SK-N-SH treated with all-trans-retinoic acid at 6 μM for 48 hours (cell line): Measurements from ENCODE around the gene CCND1.

ENCODE experiments used
- ATAC-seq: fragments of 200-7000 bp; cut with Tn5 transposase; 3 replicates; pipeline ENCODE4 v1.9.1; 2020; ENCODE audit warnings: mild to moderate bottlenecking, moderate library complexity
- ARNTL ChIP-seq: fragments of 450-650 bp; formaldehyde crosslinking; IDR thresholded peaks from 2 replicates; pipeline ENCODE4 v1.5.0; 2020; ENCODE audit warnings: low read depth, mild to moderate bottlenecking, moderate library complexity, borderline replicate concordance
- BACH2 ChIP-seq: fragments of 250-450 bp; sonication (Bioruptor Pico); IDR thresholded peaks from 2 replicates; pipeline ENCODE4 v1.9.0; 2021; ENCODE audit warnings: mild to moderate bottlenecking, borderline replicate concordance
- CREB5 ChIP-seq: fragments of 250-450 bp; sonication (Bioruptor Pico); IDR thresholded peaks from 2 replicates; pipeline ENCODE4 v1.5.1; 2020; ENCODE audit warnings: low read depth, mild to moderate bottlenecking, moderate library complexity
- CSDC2 ChIP-seq: fragments of 250-450 bp; sonication (Bioruptor Pico); IDR thresholded peaks from 2 replicates; pipeline ENCODE4 v1.5.0; 2020; ENCODE audit warnings: mild to moderate bottlenecking, moderate library complexity
- CSRNP3 ChIP-seq: fragments of 250-450 bp; sonication (Bioruptor Pico); IDR thresholded peaks from 2 replicates; pipeline ENCODE4 v1.5.1; 2021; ENCODE audit warnings: mild to moderate bottlenecking, moderate library complexity
- ESRRG ChIP-seq: fragments of 250-450 bp; sonication (Bioruptor Pico); IDR thresholded peaks from 2 replicates; pipeline ENCODE4 v1.6.1; 2021; ENCODE audit warnings: mild to moderate bottlenecking
- GLIS3 ChIP-seq: fragments of 250-450 bp; sonication (Bioruptor Pico); IDR thresholded peaks from 2 replicates; pipeline ENCODE4 v1.5.0; 2020; ENCODE audit warnings: mild to moderate bottlenecking, moderate library complexity
- OSR1 ChIP-seq: fragments of 250-450 bp; sonication (Bioruptor Pico); IDR thresholded peaks from 2 replicates; pipeline ENCODE4 v1.8.0; 2022; ENCODE audit warnings: moderate library complexity, mild to moderate bottlenecking, inconsistent platforms
- POU6F1 ChIP-seq: fragments of 250-450 bp; sonication (Bioruptor Pico); IDR thresholded peaks from 2 replicates; pipeline ENCODE4 v1.8.0; 2021; ENCODE audit warnings: low read depth, mild to moderate bottlenecking, moderate library complexity, borderline replicate concordance
- SNAI2 ChIP-seq: fragments of 250-450 bp; sonication (Bioruptor Pico); IDR thresholded peaks from 2 replicates; pipeline ENCODE4 v1.5.0; 2020; ENCODE audit warnings: mild to moderate bottlenecking, moderate library complexity
- TCF4 ChIP-seq: fragments of 250-450 bp; sonication (Bioruptor Pico); IDR thresholded peaks from 2 replicates; pipeline ENCODE4 v1.8.0; 2021; ENCODE audit warnings: mild to moderate bottlenecking, moderate library complexity, borderline replicate concordance
- TOX ChIP-seq: fragments of 250-450 bp; sonication (Bioruptor Pico); IDR thresholded peaks from 2 replicates; pipeline ENCODE4 v1.8.0; 2021; ENCODE audit warnings: mild to moderate bottlenecking, moderate library complexity, borderline replicate concordance
- TSHZ2 ChIP-seq: fragments of 250-450 bp; sonication (Bioruptor Pico); IDR thresholded peaks from 2 replicates; pipeline ENCODE4 v1.5.0; 2020; ENCODE audit warnings: mild to moderate bottlenecking, moderate library complexity
- ZC3H10 ChIP-seq: fragments of 250-450 bp; sonication (Bioruptor Pico); IDR thresholded peaks from 2 replicates; pipeline ENCODE4 v1.5.1; 2021; ENCODE audit warnings: mild to moderate bottlenecking, moderate library complexity
- ZFP3 ChIP-seq: fragments of 250-450 bp; sonication (Bioruptor Pico); IDR thresholded peaks from 2 replicates; pipeline ENCODE4 v1.5.0; 2020; ENCODE audit warnings: mild to moderate bottlenecking, moderate library complexity
- ZFP30 ChIP-seq: fragments of 450-650 bp; formaldehyde crosslinking; IDR thresholded peaks from 2 replicates; pipeline ENCODE4 v1.5.0; 2022; ENCODE audit warnings: mild to moderate bottlenecking, moderate library complexity
- ZNF565 ChIP-seq: fragments of 450-650 bp; formaldehyde crosslinking; conservative IDR thresholded peaks from 2 replicates; pipeline ENCODE4 v1.5.0; 2020; ENCODE audit warnings: low read depth, mild to moderate bottlenecking, moderate library complexity
- ZNF70 ChIP-seq: fragments of 450-650 bp; formaldehyde crosslinking; IDR thresholded peaks from 2 replicates; pipeline ENCODE4 v1.5.0; 2020; ENCODE audit warnings: mild to moderate bottlenecking, moderate library complexity
- ZNF8 ChIP-seq: fragments of 450-650 bp; formaldehyde crosslinking; IDR thresholded peaks from 2 replicates; pipeline ENCODE4 v1.5.0; 2020; ENCODE audit warnings: mild to moderate bottlenecking, moderate library complexity

CCND1 gene

GRCh38 chr11:69698362-69698761 is 57.4 kb downstream of the CCND1 start (continued):
- no peak for TF ChIP-seq CSRNP3 (CRISPR knock-in tag)
- no peak for TF ChIP-seq ARNTL (CRISPR knock-in tag)
- no peak for TF ChIP-seq ZNF565 (CRISPR knock-in tag)
- TF ChIP-seq CSDC2 (CRISPR knock-in tag): no peak
- no peak for TF ChIP-seq POU6F1 (CRISPR knock-in tag)

- no peak for TF ChIP-seq TOX (CRISPR knock-in tag)
- TF ChIP-seq ZNF70 (CRISPR knock-in tag): no peak
- no peak for TF ChIP-seq TSHZ2 (CRISPR knock-in tag)
- TF ChIP-seq ESRRG (CRISPR knock-in tag): no peak
- TF ChIP-seq BACH2 (CRISPR knock-in tag): no peak
- no peak for TF ChIP-seq TCF4 (CRISPR knock-in tag)
- TF ChIP-seq ZC3H10 (CRISPR knock-in tag): no peak
- TF ChIP-seq SNAI2 (CRISPR knock-in tag): no peak
- no peak for TF ChIP-seq CSRNP3 (CRISPR knock-in tag)
- no peak for TF ChIP-seq CREB5
- no peak for TF ChIP-seq GLIS3 (CRISPR knock-in tag)
- TF ChIP-seq ZFP3 (CRISPR knock-in tag): no peak
- ATAC-seq: no peak
These were observed 58.3 kb downstream of the CCND1 start for GRCh38 chr11:69699213-69699612.

- peak; percentile 92 for ATAC-seq
- TF ChIP-seq TSHZ2 (CRISPR knock-in tag) (peak; percentile 76; the same call in 1 of the 2 replicates), ZFP30 (CRISPR knock-in tag) (no peak), TCF4 (CRISPR knock-in tag) (peak; percentile 77; the same call in 1 of the 2 replicates), OSR1 (no peak), CSDC2 (CRISPR knock-in tag) (no peak), ZNF70 (CRISPR knock-in tag) (no peak), ZNF8 (CRISPR knock-in tag) (no peak)
- TF ChIP-seq, all 23 proteins: peak for 2
These were observed 59.6 kb downstream of the CCND1 start for GRCh38 chr11:69700278-69701140.
